Activated T-cell treated with anti-CD3 and anti-CD28 coated beads, Interleukin-2, amount 50 U/mL, for 24 hours (primary cell): Measurements from ENCODE around the gene CGNL1.

Source experiments
- DNase-seq: peaks from one replicate; pipeline ENCODE4 v3.0.0-alpha.2; 2020
- H3K27ac Mint-ChIP-seq: 2 replicates; pipeline ENCODE4 v1.8.0; 2020; ENCODE audit warnings: mild to moderate bottlenecking, mixed read lengths
- H3K27me3 Mint-ChIP-seq: 2 replicates; pipeline ENCODE4 v1.8.0; 2020; ENCODE audit warnings: mixed read lengths
- H3K36me3 Mint-ChIP-seq: 2 replicates; pipeline ENCODE4 v1.8.0; 2020; ENCODE audit warnings: low read depth, mixed read lengths
- H3K4me1 Mint-ChIP-seq: 2 replicates; pipeline ENCODE4 v1.8.0; 2020; ENCODE audit warnings: low read depth, mixed read lengths
- H3K4me3 Mint-ChIP-seq: 2 replicates; pipeline ENCODE4 v1.8.0; 2020; ENCODE audit warnings: mild to moderate bottlenecking, moderate library complexity, mixed read lengths
- H3K9me3 Mint-ChIP-seq: 2 replicates; pipeline ENCODE4 v1.8.0; 2020; ENCODE audit warnings: mixed read lengths

The CGNL1 gene

GRCh38 chr15:57411945-57412768 lies 35.9 kb downstream of the CGNL1 start:
- Mint-ChIP-seq H3K9me3 (no peaks in the 10 kb centered on the region), H3K36me3 (no peaks in the 10 kb centered on the region), H3K4me3 (no peak overlapping the region), H3K27me3 (peaks cover 23% of the 10 kb centered on the region), H3K4me1 (no peaks in the 10 kb centered on the region), H3K27ac (no peak overlapping the region)
- DNase-seq: no peak

- no peak overlapping the region for H3K27ac Mint-ChIP-seq
- DNase-seq: no peak
- H3K4me1 Mint-ChIP-seq: no peaks in the 10 kb centered on the region
- H3K36me3 Mint-ChIP-seq: no peaks in the 10 kb centered on the region
- H3K9me3 Mint-ChIP-seq: no peaks in the 10 kb centered on the region
- peaks cover 16% of the 10 kb centered on the region for H3K27me3 Mint-ChIP-seq
- no peak overlapping the region for H3K4me3 Mint-ChIP-seq
These were observed 39.3 kb downstream of the CGNL1 start for GRCh38 chr15:57415602-57416001.

GRCh38 chr15:57418635-57419034 lies 42.3 kb downstream of the CGNL1 start:
- no peaks in the 10 kb centered on the region for H3K36me3 Mint-ChIP-seq
- DNase-seq: no peak
- H3K4me3 Mint-ChIP-seq: no peak overlapping the region
- H3K27me3 Mint-ChIP-seq: peaks cover 17% of the 10 kb centered on the region
- H3K9me3 Mint-ChIP-seq: no peaks in the 10 kb centered on the region
- H3K4me1 Mint-ChIP-seq: no peaks in the 10 kb centered on the region
- no peak overlapping the region for H3K27ac Mint-ChIP-seq

GRCh38 chr15:57419335-57419734 lies 43.0 kb downstream of the CGNL1 start:
- no peaks in the 10 kb centered on the region for H3K9me3 Mint-ChIP-seq
- peaks cover 11% of the 10 kb centered on the region for H3K27me3 Mint-ChIP-seq
- no peaks in the 10 kb centered on the region for H3K4me1 Mint-ChIP-seq
- H3K27ac Mint-ChIP-seq: no peak overlapping the region
- no peaks in the 10 kb centered on the region for H3K36me3 Mint-ChIP-seq
- DNase-seq: no peak
- no peak overlapping the region for H3K4me3 Mint-ChIP-seq

- no peaks in the 10 kb centered on the region for H3K9me3 Mint-ChIP-seq
- no peak for DNase-seq
These were observed 44.8 kb downstream of the CGNL1 start for GRCh38 chr15:57421110-57421509.

GRCh38 chr15:57421551-57421950 lies 45.2 kb downstream of the CGNL1 start:
- no peaks in the 10 kb centered on the region for H3K9me3 Mint-ChIP-seq
- H3K4me3 Mint-ChIP-seq: no peak overlapping the region
- no peak overlapping the region for H3K27ac Mint-ChIP-seq
- peaks cover 5% of the 10 kb centered on the region for H3K27me3 Mint-ChIP-seq
- H3K36me3 Mint-ChIP-seq: no peaks in the 10 kb centered on the region
- no peak for DNase-seq
- H3K4me1 Mint-ChIP-seq: no peaks in the 10 kb centered on the region

More at GRCh38 chr15:57421110-57421509, 44.8 kb downstream of the CGNL1 start:
- Mint-ChIP-seq H3K36me3 (no peaks in the 10 kb centered on the region), H3K27ac (no peak overlapping the region), H3K4me1 (no peaks in the 10 kb centered on the region), H3K27me3 (peaks cover 5% of the 10 kb centered on the region), H3K4me3 (no peak overlapping the region)

- no peak for DNase-seq
- no peaks in the 10 kb centered on the region for H3K4me1 Mint-ChIP-seq
- H3K9me3 Mint-ChIP-seq: no peaks in the 10 kb centered on the region
These were observed 45.9 kb downstream of the CGNL1 start for GRCh38 chr15:57422113-57422754.

GRCh38 chr15:57423599-57424140 lies 47.4 kb downstream of the CGNL1 start:
- no peak overlapping the region for H3K27ac Mint-ChIP-seq

More at GRCh38 chr15:57422113-57422754, 45.9 kb downstream of the CGNL1 start:
- no peaks in the 10 kb centered on the region for H3K36me3 Mint-ChIP-seq
- H3K27me3 Mint-ChIP-seq: peaks cover 5% of the 10 kb centered on the region
- H3K4me3 Mint-ChIP-seq: no peak overlapping the region
- no peak overlapping the region for H3K27ac Mint-ChIP-seq

GRCh38 chr15:57424628-57425405 lies 48.5 kb downstream of the CGNL1 start:
- Mint-ChIP-seq H3K9me3 (no peaks in the 10 kb centered on the region), H3K4me3 (no peak overlapping the region)

More at GRCh38 chr15:57423599-57424140, 47.4 kb downstream of the CGNL1 start:
- Mint-ChIP-seq H3K36me3 (no peaks in the 10 kb centered on the region), H3K27me3 (peaks cover 5% of the 10 kb centered on the region), H3K4me1 (no peaks in the 10 kb centered on the region), H3K4me3 (no peak overlapping the region), H3K9me3 (no peaks in the 10 kb centered on the region)
- no peak for DNase-seq

GRCh38 chr15:57425842-57426241 lies 49.5 kb downstream of the CGNL1 start:
- no peak for DNase-seq
- Mint-ChIP-seq H3K4me1 (no peaks in the 10 kb centered on the region), H3K4me3 (no peak overlapping the region), H3K36me3 (no peaks in the 10 kb centered on the region), H3K9me3 (no peaks in the 10 kb centered on the region), H3K27ac (no peak overlapping the region), H3K27me3 (peaks cover 14% of the 10 kb centered on the region)

More at GRCh38 chr15:57424628-57425405, 48.5 kb downstream of the CGNL1 start:
- H3K27me3 Mint-ChIP-seq: peaks cover 11% of the 10 kb centered on the region
- H3K27ac Mint-ChIP-seq: no peak overlapping the region
- H3K36me3 Mint-ChIP-seq: no peaks in the 10 kb centered on the region
- DNase-seq: no peak
- H3K4me1 Mint-ChIP-seq: no peaks in the 10 kb centered on the region

- no peaks in the 10 kb centered on the region for H3K36me3 Mint-ChIP-seq
- H3K27me3 Mint-ChIP-seq: peaks cover 24% of the 10 kb centered on the region
- H3K4me1 Mint-ChIP-seq: no peaks in the 10 kb centered on the region
- no peak overlapping the region for H3K27ac Mint-ChIP-seq
- no peaks in the 10 kb centered on the region for H3K9me3 Mint-ChIP-seq
- no peak overlapping the region for H3K4me3 Mint-ChIP-seq
- no peak for DNase-seq
These were observed 51.1 kb downstream of the CGNL1 start for GRCh38 chr15:57427367-57427821.

GRCh38 chr15:57432141-57432741 lies 55.9 kb downstream of the CGNL1 start:
- Mint-ChIP-seq H3K36me3 (no peaks in the 10 kb centered on the region), H3K9me3 (no peaks in the 10 kb centered on the region), H3K4me3 (no peak overlapping the region), H3K4me1 (no peaks in the 10 kb centered on the region), H3K27me3 (peaks cover 32% of the 10 kb centered on the region), H3K27ac (no peak overlapping the region)
- no peak for DNase-seq

- Mint-ChIP-seq H3K9me3 (no peaks in the 10 kb centered on the region), H3K4me3 (no peak overlapping the region), H3K27ac (no peak overlapping the region), H3K36me3 (no peaks in the 10 kb centered on the region), H3K27me3 (peaks cover 19% of the 10 kb centered on the region), H3K4me1 (no peaks in the 10 kb centered on the region)
- no peak for DNase-seq
These were observed 59.9 kb downstream of the CGNL1 start for GRCh38 chr15:57436166-57436565.

GRCh38 chr15:57436961-57437360 lies 60.7 kb downstream of the CGNL1 start:
- Mint-ChIP-seq H3K4me3 (no peak overlapping the region), H3K27me3 (peaks cover 12% of the 10 kb centered on the region), H3K9me3 (no peaks in the 10 kb centered on the region), H3K4me1 (no peaks in the 10 kb centered on the region), H3K36me3 (no peaks in the 10 kb centered on the region), H3K27ac (no peak overlapping the region)
- DNase-seq: no peak
